NAMALWA (cell line): ENCODE measurements around the gene ARHGEF37.
"Not testable (repeated sequence)": the region's sequence is repeated elsewhere in the genome, so short reads cannot be mapped to it uniquely, and the experiment has no call there.

Experiments used
- DNase-seq: peaks from one replicate; pipeline ENCODE4 v3.0.0-alpha.2; 2015; ENCODE audit warnings: low spot score

Gene ARHGEF37

DNA sequence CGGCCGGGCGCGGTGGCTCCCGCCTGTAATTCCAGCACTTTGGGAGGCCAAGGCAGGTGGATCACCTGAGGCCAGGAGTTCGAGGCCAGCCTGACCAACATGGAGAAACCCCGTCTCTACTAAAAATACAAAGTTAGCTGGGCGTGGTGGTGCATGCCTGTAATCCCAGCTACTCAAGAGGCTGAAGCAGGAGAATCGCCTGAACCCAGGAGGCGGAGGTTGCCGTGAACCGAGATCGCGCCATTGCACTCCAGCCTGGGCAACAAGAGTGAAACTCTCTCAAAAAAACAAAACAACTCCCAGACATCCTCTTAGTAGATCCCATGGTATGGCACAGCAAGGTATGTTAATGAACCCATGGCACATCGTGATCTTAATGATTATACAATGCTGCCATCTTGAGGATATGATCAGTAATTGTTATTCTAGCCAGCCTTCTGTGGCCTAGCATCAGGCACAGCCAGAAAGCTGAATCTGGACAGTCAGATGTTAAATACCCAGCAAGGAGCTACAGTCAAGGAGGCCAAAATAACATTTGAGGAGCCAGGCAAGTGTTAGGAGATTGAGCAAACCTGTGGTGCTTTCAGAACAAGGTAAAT, 16.7 kb upstream of the ARHGEF37 start:
- DNase-seq = peak; percentile 84

DNA sequence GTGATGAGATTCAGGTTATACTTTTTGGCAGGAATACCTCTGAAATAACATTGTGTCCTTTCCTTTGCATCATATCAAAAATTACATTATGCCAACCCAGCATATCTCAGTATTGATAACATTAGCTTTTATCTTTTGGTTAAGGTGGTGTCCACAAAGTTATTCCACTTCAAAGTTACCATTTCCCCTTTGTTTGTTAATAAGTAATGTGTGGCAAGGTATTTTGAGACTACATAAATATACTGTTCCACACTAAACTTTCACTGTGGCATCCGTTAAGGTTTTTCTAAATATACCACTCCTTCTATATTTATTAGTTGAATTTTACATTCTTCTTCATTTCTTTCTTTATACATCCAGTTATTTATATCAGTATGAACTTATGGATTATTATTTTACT, 14.1 kb upstream of the ARHGEF37 start:
- no peak for DNase-seq

DNA sequence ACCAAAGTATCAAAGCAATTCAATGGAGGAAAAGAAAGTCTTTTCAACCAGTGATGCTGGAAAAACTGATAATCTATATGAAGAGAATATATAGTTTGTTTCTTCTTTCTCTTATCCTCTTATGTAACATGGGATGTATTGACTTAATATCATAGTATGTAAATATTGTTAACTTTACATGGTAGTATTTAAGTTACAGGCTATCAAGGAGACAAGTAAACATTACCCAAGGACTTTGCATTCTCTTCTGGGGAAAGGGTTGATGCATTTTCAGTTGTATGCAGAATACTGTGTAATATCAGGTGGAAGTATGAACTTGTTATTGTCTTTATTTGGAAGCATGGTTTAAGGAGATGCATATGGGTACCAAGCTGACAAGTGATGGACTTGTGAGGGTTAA, 9.1 kb upstream of the ARHGEF37 start:
- DNase-seq = no peak

DNA sequence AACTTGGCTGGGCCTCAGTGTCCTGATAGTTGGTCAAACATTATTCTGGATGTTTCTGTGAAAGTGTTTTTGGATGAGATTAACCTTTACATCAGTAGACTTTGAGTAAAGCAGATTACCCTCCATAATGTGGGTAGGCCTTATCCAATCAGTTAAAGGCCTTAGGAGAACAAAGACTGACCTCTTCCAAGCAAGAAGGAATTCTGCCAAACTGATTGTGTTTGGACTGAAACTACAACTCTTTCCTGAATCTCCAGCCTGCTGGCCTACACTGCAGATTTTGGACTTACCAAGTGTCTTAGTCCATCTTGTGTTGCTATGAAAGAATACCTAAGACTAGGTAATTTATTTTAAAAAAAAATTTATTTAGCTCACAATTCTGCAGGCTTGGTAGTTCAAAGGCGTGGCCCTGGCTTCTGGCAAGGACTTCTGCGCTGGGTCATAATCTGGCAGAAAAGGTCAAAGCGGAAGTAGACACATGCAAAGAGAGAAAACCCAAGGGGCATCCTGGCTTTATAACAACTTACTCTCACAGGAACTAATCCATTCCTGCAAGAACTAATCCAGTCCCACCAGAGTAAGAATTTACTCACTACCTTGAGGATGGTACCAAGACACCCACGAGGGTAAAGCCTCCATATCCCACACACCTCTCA, 8.6 kb upstream of the ARHGEF37 start:
- no peak for DNase-seq

DNA sequence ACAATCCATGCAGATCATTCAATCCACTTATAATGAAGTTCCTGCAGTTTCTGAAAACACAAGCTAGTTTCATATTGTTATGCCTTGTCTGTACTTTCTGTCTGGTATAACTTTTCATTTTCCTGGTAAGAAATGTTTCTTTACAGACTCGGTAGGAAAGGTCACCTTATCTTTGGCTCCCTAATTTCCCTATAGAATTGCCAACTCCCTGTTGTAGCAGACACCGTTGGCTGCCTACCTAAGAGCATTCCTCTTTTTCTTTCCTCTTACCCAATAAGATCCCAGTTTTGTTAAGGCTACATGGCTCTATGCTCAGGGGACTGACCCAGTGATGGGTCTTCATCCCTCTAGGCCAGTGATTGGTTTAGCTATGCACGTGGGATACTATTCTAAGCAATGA, 6.2 kb upstream of the ARHGEF37 start:
- DNase-seq = no peak

DNA sequence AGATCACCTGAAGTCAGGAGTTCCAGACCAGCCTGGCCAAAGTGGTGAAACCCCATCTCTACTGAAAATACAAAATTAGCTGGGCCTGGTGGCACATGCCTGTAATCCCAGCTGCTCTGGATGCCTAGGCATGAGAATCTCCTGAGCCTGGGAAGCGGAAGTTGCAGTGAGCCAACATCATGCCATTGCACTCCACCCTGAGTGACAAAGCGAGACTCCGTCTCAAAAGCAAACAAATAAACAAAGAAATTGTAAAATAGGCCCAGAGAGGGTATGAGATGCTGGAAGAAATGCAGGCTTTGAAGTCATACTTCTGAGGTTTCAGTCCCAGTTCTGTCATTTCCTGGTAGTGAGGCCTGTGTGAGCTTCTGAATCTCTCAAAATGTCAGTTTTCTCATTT, 5.3 kb upstream of the ARHGEF37 start:
- no peak for DNase-seq

DNA sequence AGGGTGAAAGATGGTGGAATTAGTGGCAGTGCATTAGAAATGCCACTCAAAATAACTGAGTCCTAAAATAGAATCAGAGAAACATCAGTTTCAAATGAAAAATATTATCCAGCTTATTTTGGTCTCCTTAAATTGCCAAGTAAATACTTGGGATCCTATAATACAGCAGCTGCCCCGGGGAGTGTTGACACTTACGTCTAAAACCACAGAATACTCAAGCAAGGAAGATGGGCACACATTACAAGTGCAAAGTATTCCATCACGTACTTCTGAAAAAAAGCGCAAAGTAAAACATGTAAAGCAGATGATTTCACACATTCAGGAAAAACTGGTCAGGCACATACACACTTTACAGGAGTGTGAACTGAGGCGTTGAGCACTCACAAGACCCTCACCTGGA, 2.4 kb upstream of the ARHGEF37 start:
- DNase-seq = no peak

DNA sequence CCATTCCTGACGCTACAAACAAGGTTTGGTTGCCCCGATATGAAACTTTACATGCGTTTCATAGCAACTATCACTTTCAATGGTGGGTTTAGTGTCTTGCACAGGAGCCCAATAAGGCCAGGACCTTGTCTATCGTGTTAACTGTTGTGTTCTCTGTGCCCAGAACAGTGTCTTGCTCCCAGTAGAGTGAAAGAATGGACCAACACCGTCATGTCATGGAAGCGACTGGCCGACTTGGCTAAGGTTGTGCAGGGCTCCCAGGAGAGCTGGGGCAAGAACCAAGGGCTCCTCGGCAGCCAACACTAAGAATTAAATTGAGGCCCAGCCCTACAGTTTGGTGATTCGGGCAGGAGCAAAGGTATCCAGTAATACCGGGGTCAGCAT, 498 bp upstream of the ARHGEF37 start:
- DNase-seq = no peak

DNA sequence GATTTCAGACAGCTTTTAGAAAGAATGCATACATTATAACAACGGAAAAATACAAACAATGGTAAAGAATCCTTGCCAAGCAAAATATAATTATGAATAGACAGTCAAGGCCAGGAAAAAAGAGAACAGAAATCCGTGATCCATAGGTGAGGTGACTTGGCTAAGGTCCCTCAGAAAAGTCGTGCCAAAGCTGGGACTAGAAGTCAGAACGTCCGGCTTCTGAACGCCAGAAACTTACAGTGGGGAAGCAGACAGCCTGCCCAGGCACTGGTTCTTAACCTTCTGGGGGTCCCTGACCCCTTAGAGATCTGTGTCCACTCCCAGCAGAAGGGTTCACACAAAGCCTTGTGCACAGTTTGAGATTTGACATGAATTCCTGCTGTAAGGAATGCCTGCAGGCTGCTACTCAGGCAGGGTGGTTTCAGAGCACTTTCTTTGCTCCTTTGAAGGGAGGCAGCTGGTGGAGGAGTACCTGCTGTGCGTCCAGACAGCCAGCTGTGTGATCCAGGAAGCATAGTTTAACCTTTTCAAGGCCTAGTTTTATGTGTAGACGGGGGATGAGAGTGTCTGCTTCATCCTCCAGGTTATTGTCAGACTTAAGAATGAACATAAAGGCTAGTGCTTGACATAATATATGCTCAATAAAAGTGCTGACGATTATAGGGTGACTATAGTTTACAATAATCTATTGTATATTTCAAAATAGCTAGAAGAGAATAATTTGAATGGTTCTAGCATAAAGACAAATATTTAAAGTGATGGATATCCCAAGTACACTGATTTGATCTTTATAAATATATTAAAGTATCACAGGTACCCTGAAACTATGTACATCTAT, 852 bp downstream of the ARHGEF37 start:
- no peak for DNase-seq

DNA sequence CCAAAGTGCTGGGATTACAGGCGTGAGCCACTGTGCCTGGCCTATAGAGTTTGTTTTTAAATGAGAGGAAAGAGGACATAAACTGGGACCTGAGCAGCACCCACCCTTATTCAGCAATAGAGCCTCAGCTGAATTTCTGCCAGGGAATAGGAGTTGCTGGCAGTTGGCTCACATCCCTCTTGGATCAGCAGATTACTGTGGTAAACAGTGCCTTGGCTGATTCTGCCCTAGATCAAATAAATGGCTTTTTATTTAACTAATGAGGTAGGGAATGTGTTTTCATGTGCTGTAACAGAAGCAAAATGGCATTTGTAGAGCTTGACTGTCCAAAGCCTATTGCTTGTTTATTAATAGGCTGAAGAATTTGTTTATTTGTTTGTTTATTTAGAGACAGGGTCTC, 2.1 kb downstream of the ARHGEF37 start:
- no peak for DNase-seq

DNA sequence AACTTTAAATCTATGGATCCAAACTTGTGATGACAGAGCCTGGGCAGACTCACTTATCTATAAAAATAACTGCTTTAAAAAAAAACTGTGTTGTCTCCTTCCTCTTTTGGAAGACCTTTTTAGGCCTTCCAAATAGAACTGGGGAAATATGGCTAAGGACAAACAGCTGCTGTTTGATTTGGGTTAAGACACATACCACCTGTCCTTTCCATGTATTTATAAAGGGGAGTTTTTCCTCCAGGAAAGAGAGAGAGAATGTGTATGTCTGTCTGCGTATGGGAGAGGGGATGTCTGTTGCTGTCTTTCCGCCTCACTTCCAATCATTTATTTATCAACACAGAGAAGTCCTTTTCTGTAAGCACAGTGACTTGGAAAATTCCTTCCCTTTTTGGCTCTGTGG, 2.8 kb downstream of the ARHGEF37 start:
- DNase-seq = no peak

DNA sequence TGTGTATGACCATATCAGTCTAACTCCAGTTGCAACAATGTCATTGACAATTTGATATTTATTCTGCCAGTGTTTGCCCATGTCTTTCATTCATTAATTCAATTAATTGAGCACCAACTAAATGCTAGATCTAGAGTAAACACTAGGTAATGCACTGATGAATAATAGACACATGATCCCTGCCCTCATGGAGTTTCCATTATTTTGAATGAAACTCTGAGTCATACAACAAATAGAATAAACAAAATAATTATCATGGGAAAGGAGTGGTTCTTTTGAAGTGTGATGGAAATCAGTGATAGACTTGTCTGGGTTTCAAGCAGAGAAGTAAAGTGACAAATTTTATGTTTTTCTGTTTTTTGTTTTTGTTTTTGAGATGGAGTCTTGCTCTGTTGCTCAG, 4.6 kb downstream of the ARHGEF37 start:
- DNase-seq = no peak

DNA sequence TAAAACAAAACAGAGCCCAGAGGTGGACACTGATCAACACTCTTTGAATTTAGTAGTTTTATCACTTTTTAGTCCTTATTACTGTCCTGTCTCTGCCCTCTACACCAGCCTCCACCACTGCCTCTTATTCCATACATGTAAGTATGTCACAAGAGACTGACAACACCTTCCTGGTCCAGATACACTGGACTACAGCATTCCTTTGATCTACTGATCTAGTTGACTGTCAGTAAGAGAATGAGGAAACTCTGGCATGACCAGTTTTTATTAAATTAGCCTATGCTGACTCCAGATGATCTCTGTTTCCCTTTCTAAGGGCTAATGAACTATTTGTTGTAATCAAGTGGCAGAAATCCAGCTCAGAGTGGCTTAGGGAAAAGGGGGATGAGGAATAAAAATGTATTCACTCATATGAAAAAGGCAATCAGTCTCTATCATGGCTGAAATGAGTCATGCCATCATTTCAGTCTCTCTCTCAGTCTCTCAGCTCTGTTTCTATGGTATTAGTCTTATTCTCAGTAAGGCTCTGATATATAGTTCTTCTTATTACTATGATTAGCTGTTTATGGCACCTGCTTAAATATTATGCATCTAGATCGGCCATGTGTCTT, 5.5 kb downstream of the ARHGEF37 start:
- DNase-seq = no peak

DNA sequence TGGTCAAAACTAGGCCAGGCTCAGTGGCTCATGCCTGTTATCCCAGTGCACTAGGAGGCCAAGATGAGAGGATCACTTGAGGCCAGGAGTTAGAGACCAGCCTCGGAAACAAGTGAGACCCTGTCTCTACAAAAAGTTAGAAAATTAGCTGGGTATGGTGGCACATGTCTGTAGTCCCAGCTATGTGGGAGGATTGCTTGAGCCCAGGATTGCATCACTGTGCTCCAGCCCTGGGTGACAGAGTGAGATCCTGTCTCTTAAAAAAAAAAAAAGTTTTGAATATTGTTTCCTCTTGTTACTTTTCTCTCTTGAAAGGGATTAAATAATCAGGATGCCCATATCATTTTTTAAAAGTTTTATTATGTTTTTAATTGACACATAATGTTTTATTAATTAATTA, 7.6 kb downstream of the ARHGEF37 start:
- no peak for DNase-seq

DNA sequence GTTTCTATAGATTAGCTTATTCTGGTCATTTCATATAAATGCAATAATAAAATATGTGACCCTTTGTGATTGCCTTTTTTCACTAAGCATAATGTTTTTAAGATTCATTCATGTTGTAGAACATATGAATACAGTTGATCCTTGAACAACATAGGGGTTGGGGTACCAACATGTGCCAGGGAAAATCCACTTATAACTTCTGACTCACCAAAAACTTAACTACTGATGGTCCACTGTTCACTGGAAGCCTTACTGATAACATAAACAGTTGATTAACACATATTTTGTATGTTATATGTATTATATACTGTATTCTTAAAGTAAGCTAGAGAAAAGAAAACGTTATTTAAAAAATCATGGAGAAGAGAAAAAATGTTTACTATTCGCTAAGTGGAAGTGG, 12.1 kb downstream of the ARHGEF37 start:
- no peak for DNase-seq

DNA sequence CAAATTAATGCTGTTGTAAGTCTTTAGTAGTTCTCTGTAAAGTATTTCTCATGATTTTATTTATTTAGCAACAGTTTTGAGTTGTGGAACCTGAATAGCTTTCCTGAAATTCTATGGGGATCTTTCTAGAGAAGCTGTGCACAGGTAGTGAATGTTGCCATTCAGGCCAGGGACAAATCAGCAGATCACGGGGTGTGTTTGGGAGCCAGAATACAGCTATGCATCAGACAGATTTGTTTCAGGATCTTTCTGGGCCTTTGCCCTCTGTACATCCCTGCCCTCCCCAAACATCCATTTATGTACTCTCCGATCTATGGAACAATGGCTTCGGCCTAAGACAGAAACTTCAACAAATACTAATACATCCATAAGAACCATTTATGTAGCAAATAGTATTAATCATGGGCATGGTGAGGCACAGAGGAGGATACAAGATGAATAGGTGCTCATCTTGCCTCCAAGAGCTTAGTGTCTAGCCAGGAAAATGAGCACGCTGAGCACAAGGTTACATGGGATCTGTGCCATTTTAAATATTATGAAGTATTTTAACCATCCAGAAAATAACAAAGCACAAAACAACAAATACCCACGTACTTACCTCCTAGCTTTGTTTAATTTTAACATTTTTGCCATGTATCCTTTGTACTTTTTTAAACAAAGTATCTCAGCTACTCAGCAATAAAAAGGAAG, 13.1 kb downstream of the ARHGEF37 start:
- no peak for DNase-seq

DNA sequence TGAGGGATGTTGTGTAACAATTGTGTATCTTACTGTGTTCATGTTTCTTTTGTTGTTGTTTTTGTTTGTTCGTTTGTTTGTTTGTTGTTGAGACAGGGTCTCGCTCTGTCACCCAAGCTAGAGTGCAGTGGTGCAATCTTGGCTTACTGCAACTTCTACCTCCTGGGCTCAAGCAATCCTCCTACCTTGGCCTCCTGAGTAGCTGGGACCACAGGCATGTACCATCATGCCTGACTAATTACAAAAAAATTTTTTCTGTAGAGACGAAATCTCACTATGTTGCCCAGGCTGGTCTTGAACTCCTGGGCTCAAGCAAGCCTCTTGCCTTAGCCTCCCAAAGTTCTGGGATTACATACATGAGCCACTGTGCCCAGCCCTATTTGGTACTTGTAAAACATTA, 13.8 kb downstream of the ARHGEF37 start:
- DNase-seq = not testable (repeated sequence)

DNA sequence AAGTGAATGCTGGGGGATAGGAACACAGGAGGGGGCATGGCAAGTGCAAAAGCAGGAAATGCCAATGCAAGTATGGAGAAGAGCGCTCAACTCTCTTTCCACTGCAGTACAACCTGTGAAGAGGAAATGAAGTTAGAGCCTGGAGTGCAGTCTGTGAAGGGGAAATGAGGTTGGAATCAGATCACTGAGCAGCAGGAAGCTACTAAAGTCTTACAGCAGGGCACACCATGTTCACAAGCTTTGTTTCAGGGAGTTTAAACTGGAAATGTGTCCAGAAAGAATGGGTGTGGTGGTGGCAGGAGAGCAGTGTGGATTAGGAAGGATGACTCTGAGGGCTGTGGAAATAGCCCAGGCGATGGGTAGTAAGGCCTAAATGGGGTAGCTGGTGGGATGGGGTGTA, 15.4 kb downstream of the ARHGEF37 start:
- no peak for DNase-seq

DNA sequence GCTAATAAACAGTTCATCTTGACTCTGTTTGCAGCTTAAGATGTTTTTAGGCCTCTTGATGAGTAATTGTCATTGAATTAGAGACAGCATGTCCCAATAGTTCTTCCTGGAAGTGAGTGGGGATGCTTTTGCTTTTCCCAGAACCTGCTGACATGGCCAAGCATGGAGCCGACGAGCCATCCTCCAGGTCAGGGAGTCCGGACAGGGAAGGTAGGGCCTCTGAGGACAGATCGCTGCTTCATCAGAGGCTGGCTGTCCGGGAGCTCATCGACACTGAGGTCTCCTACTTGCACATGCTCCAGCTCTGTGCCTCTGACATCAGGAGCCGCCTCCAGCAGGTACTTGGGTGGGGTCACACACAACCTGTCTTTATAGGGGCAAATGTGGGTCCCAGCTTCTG, 16.3 kb downstream of the ARHGEF37 start:
- DNase-seq = no peak

DNA sequence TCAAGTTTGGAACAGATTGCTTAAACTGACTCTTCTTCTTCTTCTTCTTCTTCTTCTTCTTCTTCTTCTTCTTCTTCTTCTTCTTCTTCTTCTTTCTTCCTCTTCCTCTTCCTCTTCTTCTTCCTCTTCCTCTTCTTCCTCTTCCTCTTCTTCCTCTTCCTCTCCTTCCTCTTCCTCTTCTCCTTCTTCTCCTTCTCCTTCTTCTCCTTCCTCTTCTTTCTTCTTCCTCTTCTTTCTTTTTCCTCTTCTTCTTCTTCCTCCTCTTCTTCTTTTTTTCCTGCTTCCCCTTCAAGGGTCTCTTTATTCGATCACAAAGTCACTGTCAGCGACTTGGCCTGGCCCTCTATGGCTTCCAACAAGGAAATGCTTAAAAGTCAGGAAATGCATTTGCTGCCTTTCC, 16.9 kb downstream of the ARHGEF37 start:
- not testable (repeated sequence) for DNase-seq

DNA sequence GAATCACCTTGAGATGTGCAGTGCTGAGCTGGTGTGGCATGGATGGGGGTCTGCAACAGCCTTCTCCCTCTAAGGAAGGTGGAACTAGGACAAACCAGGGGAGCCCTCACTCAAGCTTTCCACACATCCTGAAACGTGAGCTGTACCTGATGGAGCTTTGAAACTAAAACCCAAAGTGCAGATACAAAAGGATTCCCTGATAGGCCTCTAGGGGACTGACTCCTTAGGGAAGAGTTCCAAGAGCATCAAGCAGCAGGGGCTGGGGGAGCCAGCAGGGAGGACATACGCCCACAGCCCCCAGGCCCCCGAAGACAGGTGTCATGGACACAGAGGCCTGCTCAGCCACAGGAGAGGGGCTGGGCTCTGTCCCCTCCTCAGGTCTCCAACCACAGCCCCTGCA, 17.7 kb downstream of the ARHGEF37 start:
- DNase-seq = no peak

DNA sequence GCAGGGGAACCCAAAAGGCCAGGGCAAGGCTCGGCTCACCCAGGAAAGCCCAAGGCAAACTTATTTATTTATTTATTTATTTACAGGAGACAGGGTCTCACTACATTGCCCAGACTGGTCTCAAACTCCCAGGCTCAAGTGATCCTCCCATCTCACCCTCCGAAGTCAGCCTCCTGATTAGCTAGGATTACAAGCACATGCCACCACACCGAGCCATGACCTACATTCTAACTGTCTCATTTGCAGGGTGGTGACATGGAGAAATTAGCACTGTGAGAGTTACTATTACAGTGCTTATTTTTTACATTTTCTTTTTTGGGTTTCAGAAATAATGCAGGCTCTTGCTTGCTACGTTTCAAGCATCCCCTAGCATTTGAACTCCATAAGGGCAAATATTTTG, 18.1 kb downstream of the ARHGEF37 start:
- DNase-seq = no peak
